GM19452 (cell line): Measurements from ENCODE around the gene PARL.
"Not testable (repeated sequence)": the region's sequence is repeated elsewhere in the genome, so short reads cannot be mapped to it uniquely, and the experiment has no call there.

ENCODE experiments used
- ATAC-seq: cut with Tn5 transposase; IDR thresholded peaks from one replicate; pipeline ENCODE4 v1.9.1; 2021; ENCODE audit not compliant: unreplicated experiment

The PARL gene

DNA sequence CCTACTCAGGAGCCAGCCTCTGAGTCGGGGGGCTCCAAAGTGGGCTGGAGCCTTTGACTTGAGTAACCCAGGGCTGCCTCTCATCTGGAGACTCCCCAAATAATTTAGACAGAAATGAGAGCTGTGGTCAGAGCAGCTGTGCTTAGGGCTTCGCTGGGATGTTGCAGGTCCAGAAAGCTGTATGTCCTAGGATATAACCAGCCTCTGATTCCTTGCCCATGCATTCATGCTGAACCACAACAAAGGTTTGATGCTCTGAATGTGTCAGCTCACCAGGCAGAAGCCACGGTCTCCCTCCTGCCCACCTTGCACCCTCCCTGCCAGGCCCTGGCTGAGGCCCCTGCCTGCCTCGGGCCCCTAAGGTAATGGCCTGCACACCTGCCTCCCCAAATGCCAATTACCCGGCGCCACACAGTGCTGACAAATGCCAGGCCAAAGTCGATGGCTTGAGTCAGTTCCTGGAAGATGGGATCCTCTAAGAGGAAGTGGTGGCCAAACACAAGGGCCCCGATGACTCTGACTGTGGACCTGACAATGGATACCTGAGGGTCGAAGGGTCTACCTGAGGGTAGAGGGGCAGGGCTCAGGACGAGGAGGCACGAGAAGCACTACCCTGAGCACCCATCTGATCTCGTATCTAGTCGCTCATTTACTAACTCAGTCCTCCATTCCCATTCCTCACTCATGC lies 21.7 kb upstream of the PARL start:
- no peak for ATAC-seq

DNA sequence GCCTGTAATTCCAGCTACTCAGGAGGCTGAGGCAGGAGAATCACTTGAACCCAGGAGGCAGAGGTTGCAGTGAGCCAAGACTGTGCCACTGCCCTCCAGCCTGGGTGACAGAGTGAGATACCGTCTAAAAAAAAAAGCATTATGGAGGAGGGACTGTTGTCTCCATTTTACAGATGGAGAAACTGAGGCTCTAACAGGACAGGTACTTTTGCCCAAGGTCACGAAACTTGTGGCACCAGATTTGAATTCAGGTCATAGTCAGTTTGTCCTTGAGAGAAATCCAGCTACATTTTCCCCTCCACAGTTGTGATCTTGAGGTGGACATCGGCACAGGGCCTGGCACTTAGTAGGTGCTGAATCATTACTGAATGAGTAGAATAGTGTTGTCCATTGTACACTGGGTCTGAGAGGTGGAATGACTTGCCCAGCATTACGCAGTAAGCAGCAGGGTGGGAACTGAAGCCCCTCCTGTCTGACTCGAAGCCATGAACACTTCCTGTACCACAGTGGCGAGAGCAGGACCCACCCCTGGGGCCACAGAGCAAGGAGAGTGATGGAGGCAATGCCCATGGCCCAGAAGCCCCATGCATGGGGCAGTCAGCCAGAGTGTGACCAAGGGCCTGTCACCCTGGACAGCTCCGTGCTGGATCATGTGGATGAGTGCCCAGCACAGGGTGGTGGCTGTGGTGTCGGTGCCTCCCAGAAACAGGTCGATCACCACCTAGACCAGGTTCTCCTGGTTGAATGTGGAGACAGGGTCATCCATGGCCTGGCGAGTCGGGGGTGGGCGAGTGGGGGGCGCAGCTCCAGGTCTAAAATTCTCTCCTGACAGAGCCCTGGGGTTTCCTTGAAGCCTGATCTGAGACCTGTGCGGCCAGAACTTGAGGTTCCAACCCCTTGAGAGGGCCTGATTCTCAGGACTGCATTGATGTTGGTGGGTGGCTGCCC lies 20.4 kb upstream of the PARL start:
- ATAC-seq = no peak

DNA sequence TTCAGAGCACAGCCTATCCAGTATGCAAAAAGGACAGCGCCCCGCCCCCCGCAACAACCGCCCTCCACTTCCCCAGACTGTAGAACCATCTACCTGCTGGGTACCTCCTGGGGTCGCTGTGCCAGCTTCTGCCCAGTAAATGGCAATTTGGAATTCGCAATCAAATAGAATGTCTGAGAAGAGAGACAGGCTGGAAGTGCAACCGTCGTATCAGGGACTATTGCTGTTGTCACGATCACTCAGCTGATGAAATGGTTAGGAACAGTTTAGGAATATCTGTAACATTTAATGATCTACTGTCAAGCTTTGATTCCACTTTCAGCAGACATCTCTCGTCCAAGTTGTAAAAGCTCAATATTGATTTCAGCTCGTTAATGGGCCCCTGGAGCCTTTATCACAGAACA lies 13.3 kb upstream of the PARL start:
- no peak for ATAC-seq

- no peak for ATAC-seq
Measured at GRCh38 chr3:183897606-183898005, 12.9 kb upstream of the PARL start.

DNA sequence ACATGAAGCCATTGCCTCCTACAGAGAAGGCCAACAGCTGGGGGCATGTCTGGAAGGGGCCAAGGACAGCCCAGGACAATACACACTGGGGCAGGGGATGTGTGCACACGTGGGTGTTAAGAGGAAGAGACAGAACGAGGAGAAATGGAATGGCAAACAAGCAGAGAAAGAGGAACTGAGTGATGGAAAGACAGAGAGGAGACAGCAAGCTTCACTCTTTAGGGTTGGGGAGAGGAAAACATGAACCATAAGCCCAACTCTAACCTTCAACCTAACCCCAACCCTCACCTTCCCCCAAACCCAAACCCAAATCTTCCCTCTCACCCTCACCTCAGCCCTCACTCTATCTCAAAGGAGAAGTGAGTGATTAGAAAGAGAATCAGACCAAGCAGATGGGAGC lies 11.9 kb upstream of the PARL start:
- no peak for ATAC-seq

GRCh38 chr3:183896184-183896583 lies 11.5 kb upstream of the PARL start:
- no peak for ATAC-seq

DNA sequence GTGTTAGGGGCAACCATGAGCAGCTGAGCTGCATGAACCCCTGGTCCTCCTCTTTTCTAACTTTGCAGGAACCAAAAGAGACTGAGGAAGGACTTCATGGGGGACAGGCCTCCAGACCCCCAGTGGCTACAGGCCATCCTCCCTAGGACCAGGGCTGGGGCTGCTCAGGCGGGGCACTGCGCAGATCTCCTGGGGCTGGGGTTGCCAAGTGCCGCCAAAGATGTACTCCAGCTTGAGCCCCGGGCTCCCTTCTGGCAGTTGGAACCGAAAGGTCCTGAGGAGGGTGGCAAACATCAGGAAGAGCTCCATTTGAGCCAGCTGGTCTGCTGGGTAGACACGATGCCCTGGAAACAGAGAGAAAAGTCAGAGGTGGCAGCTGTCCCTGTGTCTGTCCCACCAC lies 11.1 kb upstream of the PARL start:
- ATAC-seq = no peak

DNA sequence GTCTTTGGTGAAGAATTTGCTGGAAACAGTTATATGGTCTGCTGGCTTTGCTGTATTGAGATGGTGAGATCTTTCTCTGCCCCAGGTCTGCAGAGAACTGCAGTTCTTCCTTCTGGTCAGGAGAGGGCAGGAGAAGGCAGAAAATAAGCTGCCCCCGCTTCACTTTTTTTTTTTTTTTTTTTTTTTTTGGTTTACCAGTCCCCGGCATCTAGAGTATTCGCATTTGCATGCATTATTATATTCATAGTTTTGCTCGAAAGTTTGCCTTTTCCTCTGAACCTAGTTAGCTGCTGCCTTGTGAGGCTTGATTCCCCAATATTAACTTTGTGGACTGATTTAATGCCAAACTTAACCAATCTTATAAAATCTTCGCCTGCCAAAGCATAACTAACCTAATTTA lies 10.6 kb upstream of the PARL start:
- no peak for ATAC-seq

DNA sequence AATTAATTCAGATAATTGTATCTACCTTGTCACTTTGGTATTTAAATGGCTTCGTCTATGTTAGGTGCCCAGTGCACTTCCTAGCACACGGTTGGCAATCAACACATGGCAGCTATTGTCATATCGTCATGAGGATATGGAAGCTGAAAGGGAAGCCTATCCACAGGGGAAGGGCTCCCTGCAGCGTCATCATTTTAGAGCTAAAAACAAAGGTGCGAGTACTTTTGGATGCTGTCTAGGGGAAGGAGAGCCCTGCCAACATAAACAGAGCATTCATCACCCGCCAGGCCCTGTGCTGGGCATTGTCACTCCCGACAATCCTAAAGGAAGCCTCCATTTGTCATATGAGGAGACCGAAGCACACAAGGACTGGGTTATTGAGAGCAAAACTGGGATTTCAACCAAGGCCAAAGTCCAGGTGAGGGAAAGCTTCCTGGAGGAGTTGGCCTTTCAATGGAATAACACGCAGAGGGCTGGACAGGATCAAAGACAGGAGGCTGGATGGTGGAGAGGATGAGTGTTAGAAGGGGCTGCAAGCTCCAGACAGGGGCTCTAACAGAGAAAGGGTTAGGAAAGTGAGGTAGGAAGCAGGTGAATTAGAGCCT lies 8.0 kb upstream of the PARL start:
- no peak for ATAC-seq

DNA sequence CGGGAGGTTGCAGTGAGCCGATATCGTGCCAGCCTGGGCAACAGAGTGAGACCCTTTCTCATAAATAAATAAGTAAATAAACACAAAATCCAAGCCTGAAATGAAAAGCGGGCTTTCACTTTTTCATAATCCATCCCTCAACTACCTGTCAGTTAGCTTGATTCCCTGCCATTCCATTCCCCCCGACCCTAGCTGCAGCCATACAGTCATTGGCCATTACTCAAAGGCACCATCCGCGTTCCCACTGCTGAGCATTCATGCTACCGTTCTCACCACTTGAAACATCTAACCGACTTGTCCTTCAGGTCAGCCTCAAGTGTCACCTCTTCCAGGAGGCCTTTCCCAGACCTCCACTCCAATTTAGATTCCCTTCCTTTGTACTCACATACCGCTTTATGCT lies 1.1 kb upstream of the PARL start:
- ATAC-seq = no peak

GRCh38 chr3:183884097-183884426 lies 618 bp downstream of the PARL start:
- ATAC-seq = no peak

- ATAC-seq = no peak
Measured at GRCh38 chr3:183883291-183884096, 1.2 kb downstream of the PARL start.

GRCh38 chr3:183880121-183880520 lies 4.6 kb downstream of the PARL start:
- ATAC-seq = no peak

DNA sequence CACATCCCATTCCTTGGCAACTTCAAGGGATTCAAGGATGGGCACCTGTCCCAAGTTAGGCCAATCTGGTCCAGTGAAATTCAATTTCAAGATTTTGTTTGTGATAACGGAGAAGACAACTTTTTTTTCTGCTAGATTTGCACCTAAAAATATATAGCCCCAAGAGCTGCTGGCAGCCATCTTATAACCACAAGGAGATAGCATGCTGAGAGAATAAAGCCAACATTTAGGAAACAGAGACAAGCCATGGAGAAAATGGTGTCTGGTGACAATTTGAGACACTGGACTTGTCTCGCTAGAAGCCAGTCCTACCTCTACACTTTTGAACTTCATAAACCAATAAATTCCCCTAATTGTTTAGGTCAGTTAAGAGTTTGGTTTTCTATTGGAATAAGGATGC lies 5.4 kb downstream of the PARL start:
- no peak for ATAC-seq

GRCh38 chr3:183878071-183878470 lies 6.6 kb downstream of the PARL start:
- ATAC-seq = no peak

GRCh38 chr3:183877227-183877626 lies 7.5 kb downstream of the PARL start:
- not testable (repeated sequence) for ATAC-seq

GRCh38 chr3:183875411-183875810 lies 9.3 kb downstream of the PARL start:
- no peak for ATAC-seq

DNA sequence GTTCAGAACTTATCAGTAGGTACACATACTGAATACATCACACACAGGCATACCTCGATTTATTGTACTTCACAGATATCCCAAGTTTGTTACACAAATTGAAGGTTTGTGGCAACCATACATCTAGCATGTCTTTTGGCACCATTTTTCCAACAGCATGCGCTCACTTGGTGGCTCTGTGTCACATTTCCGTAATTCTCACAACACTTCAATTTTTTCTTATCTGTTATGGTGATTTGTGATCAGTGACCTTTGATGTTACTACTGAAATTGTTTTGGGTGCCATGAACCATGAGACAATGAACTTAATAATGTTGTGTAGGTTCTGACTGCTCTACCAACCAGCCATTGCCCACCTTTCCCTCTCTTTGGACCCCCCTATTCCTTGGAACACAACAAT lies 10.8 kb downstream of the PARL start:
- no peak for ATAC-seq

- ATAC-seq = no peak
Measured at GRCh38 chr3:183871541-183871940, 13.1 kb downstream of the PARL start.

DNA sequence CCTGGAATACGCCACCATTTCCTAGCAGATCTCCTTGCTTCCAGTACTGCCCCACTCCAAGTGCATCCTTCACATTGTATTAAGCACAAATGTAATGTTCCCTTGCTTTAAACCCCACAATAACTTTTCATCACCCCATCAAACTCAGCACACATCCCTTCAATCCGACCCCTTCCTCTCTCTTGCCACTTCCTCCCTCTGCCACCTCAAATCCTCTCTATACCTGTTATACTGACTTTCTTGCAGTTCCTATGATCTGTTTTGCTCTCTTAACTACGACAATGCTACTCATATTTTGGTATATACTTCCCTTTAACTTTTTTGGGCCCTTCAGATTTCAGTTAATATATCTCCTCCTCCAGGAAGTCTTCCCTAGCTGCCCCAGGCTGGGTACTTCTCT lies 14.1 kb downstream of the PARL start:
- ATAC-seq = no peak

DNA sequence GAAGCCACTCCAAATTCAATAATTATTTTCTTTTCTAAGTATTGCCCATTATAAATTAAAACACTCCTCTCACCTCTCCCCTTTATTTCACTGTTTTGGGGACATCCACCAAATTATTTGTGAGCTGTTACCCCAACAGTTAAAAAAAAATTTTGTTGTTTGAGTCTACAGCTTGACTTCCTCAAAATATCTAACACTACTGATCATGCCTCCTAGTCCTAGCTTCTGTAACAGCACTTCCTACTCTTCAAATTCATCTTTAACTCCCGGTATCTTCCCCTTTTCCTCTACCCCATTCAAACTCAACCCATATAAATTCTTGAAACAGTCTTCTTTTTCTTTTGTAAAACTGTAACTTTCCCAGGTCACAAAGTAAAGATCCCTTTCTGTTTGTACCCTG lies 15.9 kb downstream of the PARL start:
- ATAC-seq = no peak
